Right lobe of liver (tissue), 4 donors: ENCODE measurements around the gene MUSK.

Source experiments
- CTCF ChIP-seq, 4 donors: fragments of 200-600 bp in 3 of 4; fragments of 450-650 bp in 1 of 4; IDR thresholded peaks; one replicate each; pipeline versions ENCODE4 v1.5.1 to v1.8.0; 2016 to 2022; ENCODE audit warnings: antibody characterized with exemption in 4 of 4, mild to moderate bottlenecking in 2 of 4
- POLR2A ChIP-seq: fragments of 450-650 bp; IDR thresholded peaks from one replicate; pipeline ENCODE4 v1.6.1; 2017; ENCODE audit warnings: antibody characterized with exemption, mild to moderate bottlenecking
- donor health status: DM: no; HTN: no; CAD: no.
- donor health status: DM: no; HTN: no; CAD: no.
- donor health status: DM: no; HTN: yes; CAD: no.

GRCh38 chr9:110742741-110743371 lies 74.3 kb downstream of the MUSK start:
- TF ChIP-seq CTCF (IDR thresholded peaks at IDR 0.05) (no peak), POLR2A (no peak)
